ACHN (cell line): ENCODE measurements around the gene DDX10.

Source experiments
- DNase-seq: peaks from one replicate; pipeline ENCODE4 v3.0.0-alpha.2; 2015
- in situ Hi-C: cut with HindIII; loops from 2 replicates; pipeline ENCODE4 v1.10.0; 2017; ENCODE audit warnings: low sequenced_read_pairs, low pct_ligation_motif_present, low pct_unique_long_range_greater_than_20kb

Gene DDX10

GRCh38 chr11:108906329-108906728 lies 241.5 kb downstream of the DDX10 start:
- in situ Hi-C loops, result no loop called here
- no peak for DNase-seq

GRCh38 chr11:108906826-108907225 lies 242.0 kb downstream of the DDX10 start:
- in situ Hi-C loops, result no loop called here
- DNase-seq, result no peak

GRCh38 chr11:108909041-108909440 lies 244.2 kb downstream of the DDX10 start:
- DNase-seq, result no peak
- in situ Hi-C loops, result no loop called here

GRCh38 chr11:108909921-108910320 lies 245.1 kb downstream of the DDX10 start:
- in situ Hi-C loops, result no loop called here
- no peak for DNase-seq

- no peak for DNase-seq
- in situ Hi-C loops, result no loop called here
Observed at GRCh38 chr11:108912581-108912980, 247.7 kb downstream of the DDX10 start.

GRCh38 chr11:108913204-108913603 lies 248.3 kb downstream of the DDX10 start:
- in situ Hi-C loops, result no loop called here
- no peak for DNase-seq

GRCh38 chr11:108914211-108914610 lies 249.3 kb downstream of the DDX10 start:
- DNase-seq, result no peak
- in situ Hi-C loops, result no loop called here

- in situ Hi-C loops, result no loop called here
- DNase-seq, result no peak
Observed at GRCh38 chr11:108914981-108915380, 250.1 kb downstream of the DDX10 start.

- no peak for DNase-seq
- in situ Hi-C loops, result no loop called here
Observed at GRCh38 chr11:108915666-108916065, 250.8 kb downstream of the DDX10 start.

- in situ Hi-C loops, result no loop called here
- no peak for DNase-seq
Observed at GRCh38 chr11:108916290-108916689, 251.4 kb downstream of the DDX10 start.

GRCh38 chr11:108916935-108917334 lies 252.1 kb downstream of the DDX10 start:
- DNase-seq, result no peak
- in situ Hi-C loops, result no loop called here

GRCh38 chr11:108921211-108921610 lies 256.3 kb downstream of the DDX10 start:
- in situ Hi-C loops, result no loop called here
- DNase-seq, result no peak

GRCh38 chr11:108922241-108922640 lies 257.4 kb downstream of the DDX10 start:
- in situ Hi-C loops, result no loop called here
- DNase-seq, result no peak

GRCh38 chr11:108923413-108923812 lies 258.5 kb downstream of the DDX10 start:
- DNase-seq, result no peak
- in situ Hi-C loops, result no loop called here

- in situ Hi-C loops, result no loop called here
- no peak for DNase-seq
Observed at GRCh38 chr11:108926171-108926840, 261.4 kb downstream of the DDX10 start.

GRCh38 chr11:108926841-108927577 lies 262.1 kb downstream of the DDX10 start:
- in situ Hi-C loops, result no loop called here
- no peak for DNase-seq

- in situ Hi-C loops, result no loop called here
- no peak for DNase-seq
Observed at GRCh38 chr11:108927791-108928545, 263.1 kb downstream of the DDX10 start.

- in situ Hi-C loops, result no loop called here
- DNase-seq, result peak; percentile 0
Observed at GRCh38 chr11:108929241-108929640, 264.4 kb downstream of the DDX10 start.

- in situ Hi-C loops, result no loop called here
- no peak for DNase-seq
Observed at GRCh38 chr11:108931168-108931567, 266.3 kb downstream of the DDX10 start.
